H7 (cell line): ENCODE data around the gene ASXL1. TPM values are rescaled to one million over a fixed set of nuclear protein-coding genes. Genes with fewer than 3 reads are reported as not detected.
A peak's percentile ranks its signal among the peaks of the same experiment; 100 is the strongest.
"Not testable (repeated sequence)": the region's sequence is repeated elsewhere in the genome, so short reads cannot be mapped to it uniquely, and the experiment has no call there.

Source experiments
- DNase-seq: peaks from one replicate; pipeline ENCODE4 v3.0.0; 2012
- H3K27me3 ChIP-seq: 2 replicates; pipeline ENCODE4 v1.6.0; 2011; ENCODE audit warnings: mild to moderate bottlenecking, low read length; ENCODE audit not compliant: control insufficient read depth, insufficient read depth
- H3K36me3 ChIP-seq: replicated peaks from 2 replicates; pipeline ENCODE4 v1.5.1; 2011; ENCODE audit warnings: low read length; ENCODE audit not compliant: control insufficient read depth, insufficient read depth
- H3K4me3 ChIP-seq: 2 replicates; pipeline ENCODE4 v1.5.1; 2011; ENCODE audit warnings: low read depth, mild to moderate bottlenecking, control low read depth, low read length, moderate library complexity; ENCODE audit not compliant: insufficient read depth
- total RNA-seq: library from RNA; depleted of rRNA; stranded (reverse); fragments of >200 nt; shearing (Covaris generic); gene quantifications from 2 replicates; pipeline ENCODE4 v1.2.3, GENCODE V29; 2014

ASXL1 gene
- total RNA-seq, 1 experiment from 2014 or later: 14.3 TPM

DNA sequence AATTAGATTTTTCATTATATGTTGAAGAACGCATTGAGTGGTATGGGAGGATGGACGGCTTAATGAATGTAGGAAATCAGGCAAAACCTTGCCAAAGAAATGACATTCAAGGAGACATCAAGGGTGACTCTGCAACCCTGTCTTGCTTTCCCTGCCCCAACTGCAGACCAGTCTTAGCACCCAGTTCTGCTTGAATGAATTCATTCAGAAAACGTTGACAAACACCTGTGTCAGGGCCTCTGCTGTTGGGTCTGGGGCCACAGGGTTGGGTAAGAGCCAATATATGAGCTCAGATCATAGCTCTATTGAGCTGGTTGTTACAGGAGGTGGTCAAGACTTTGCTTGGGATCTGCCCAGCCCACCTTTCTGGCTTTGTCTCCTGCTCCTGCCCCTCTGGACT lies 7.7 kb upstream of the ASXL1 start:
- H3K4me3 ChIP-seq: no peak overlapping the region
- H3K36me3 ChIP-seq: no peaks in the 10 kb centered on the region
- H3K27me3 ChIP-seq: no peaks in the 10 kb centered on the region
- no peak for DNase-seq

DNA sequence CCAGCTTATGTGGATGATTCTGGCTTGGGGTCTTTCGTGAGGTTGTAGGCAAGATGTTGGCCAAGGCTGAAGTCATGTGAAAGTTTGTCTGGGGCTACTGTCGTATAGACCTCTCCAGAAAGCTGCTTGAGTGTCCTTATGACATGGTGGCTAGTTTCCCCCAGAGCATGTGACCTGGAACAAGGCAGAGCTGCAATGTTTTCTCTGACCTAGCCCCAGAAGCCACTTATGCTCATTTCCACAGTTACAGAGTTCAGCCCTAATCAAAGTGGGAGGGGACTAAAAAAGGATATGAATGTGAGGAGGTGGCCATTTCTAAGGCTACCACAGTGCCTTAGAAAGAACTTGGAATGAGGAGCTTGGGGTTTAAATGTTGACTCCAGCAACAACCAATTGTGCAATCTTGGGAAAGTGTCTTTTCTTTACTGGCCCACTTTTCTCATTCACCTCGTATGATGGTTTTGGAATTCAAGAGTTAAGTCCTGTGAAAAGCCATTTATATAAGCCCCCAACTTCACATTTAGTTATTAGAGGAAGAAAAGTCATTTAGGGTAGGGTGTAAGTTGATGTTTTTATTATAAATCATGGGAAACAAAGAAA lies 5.9 kb upstream of the ASXL1 start:
- H3K27me3 ChIP-seq: no peaks in the 10 kb centered on the region; the same call in 1 of the 2 replicates
- no peak for DNase-seq
- no peaks in the 10 kb centered on the region for H3K36me3 ChIP-seq

DNA sequence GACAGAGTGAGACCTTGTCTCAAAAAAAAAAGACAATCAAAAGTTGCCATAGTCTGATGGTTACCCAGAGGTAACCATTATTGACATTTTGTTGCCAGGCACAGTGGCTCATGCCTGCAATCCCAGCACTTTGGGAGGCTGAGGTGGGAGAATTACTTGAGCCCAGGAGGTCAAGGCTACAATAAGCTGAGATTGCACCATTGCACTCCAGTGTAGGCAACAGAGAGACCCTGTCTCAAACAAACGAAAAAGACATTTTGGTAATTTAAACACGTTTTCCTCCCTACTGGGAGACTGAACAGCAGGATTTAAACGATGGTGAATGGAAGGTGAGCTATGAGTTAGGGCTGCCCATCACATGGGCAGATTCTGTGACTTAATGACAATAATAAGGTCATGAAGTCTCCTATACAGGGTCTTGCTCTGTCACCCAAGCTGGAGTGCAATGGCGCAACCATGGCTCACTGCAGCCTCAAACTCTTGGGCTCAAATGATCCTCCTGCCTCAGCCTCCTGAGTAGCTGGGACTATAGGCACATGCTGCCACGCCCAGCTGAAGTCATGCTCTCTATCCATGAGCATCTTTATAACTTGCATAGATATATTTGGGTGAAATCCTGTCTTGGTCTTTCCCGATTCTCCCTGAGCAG lies 4.2 kb upstream of the ASXL1 start:
- DNase-seq: no peak
- Histone ChIP-seq H3K4me3 (no peak overlapping the region), H3K36me3 (no peaks in the 10 kb centered on the region)

More for the DNA sequence above, 5.9 kb upstream of the ASXL1 start:
- H3K4me3 ChIP-seq: no peak overlapping the region

DNA sequence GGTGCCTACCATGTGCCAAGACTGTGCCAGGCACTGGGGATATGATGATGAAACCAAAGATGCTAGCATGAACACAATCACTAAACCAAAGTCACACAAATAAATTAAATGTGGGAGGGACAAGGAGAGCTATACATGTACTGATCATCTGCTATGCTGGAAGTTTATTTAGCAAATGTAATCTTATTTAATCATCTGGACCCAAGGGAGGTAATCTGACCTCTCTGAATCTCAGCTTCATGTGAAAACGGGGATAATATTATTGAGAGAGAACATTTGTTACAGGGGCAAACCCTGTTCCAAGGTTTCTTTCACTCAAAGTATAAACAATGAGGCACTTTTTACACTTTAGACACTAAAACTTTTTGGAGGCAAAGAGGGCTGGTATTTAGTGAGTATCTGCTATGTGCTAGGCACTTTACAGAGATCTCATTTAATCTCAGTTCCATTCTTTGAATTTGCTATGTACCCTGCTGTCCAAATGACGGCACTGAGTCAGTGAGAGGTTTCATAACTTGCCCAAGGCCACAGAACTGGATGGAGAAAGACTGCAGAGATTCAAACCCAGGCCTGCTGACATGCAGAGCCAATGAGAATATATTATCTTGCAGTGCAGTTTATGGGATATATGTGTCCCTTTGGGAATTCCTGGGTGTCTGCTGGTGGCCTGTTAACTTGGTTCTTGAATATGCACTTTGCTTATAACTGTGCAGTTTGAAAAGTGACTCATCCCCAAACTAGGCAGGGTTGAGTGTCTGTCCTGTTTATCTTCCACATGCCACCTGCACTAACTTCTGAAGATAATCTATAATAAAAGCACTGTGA lies 3.3 kb upstream of the ASXL1 start:
- no peak for DNase-seq
- Histone ChIP-seq H3K4me3 (no peak overlapping the region), H3K36me3 (no peaks in the 10 kb centered on the region), H3K27me3 (peaks cover 3% of the 10 kb centered on the region; the same call in 1 of the 2 replicates)

More for the DNA sequence above, 4.2 kb upstream of the ASXL1 start:
- H3K27me3 ChIP-seq: no peaks in the 10 kb centered on the region; the same call in 1 of the 2 replicates

DNA sequence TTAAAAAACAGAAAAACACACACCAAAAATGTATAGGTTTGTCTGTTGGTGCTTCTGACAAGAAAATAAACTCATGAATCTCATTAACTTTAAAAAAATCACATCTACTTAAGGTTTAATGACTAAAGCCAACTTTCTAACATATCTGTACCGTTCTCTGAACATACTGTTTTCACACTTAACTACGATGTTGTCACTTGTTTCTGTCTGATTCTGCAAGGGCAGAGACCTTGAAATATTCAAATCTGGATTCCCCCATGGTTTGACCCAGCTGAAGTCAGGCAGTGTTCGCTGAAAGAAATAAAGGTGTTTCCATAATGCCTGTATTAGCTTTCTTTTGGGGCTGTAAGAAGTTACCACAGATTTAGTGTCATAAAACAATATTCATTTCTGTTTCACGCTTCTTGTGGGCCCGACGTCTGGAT lies 2.7 kb upstream of the ASXL1 start:
- Histone ChIP-seq H3K36me3 (no peaks in the 10 kb centered on the region), H3K27me3 (peaks cover 10% of the 10 kb centered on the region), H3K4me3 (no peak overlapping the region)
- no peak for DNase-seq

DNA sequence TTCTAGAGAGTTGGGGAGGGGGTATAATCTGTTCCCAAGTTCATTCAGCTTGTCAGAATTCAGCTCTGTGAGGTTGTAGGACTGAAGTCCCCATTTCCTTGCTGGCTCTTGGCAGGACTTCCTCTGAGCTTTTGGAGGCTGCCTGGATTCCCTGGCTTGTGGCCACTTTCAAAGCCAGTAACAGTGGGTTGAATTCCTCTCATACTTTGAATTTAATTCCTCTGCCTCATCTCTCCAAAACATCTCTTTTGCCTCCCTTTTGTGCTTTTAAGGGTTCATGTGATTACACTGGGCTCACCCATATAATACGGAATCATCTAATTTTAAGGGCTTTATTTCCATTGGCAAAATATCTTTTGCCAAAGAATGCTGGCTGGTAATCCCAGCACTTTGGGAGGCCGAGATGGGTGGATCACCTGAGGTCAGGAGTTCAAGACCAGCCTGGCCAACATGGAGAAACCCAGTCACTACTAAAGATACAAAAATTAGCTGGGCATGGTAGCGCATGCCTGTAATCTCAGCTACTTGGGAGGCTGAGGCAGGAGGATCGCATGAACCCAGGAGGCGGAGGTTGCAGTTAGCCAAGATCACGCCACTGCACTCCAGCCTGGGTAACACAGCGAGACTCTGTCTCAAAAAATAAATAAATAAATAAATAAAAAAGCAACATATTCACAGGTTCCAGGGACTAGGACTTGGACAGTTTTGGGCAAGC lies 2.1 kb upstream of the ASXL1 start:
- not testable (repeated sequence) for DNase-seq, H3K36me3 ChIP-seq, H3K4me3 ChIP-seq
- H3K27me3 ChIP-seq: peaks cover 15% of the 10 kb centered on the region

DNA sequence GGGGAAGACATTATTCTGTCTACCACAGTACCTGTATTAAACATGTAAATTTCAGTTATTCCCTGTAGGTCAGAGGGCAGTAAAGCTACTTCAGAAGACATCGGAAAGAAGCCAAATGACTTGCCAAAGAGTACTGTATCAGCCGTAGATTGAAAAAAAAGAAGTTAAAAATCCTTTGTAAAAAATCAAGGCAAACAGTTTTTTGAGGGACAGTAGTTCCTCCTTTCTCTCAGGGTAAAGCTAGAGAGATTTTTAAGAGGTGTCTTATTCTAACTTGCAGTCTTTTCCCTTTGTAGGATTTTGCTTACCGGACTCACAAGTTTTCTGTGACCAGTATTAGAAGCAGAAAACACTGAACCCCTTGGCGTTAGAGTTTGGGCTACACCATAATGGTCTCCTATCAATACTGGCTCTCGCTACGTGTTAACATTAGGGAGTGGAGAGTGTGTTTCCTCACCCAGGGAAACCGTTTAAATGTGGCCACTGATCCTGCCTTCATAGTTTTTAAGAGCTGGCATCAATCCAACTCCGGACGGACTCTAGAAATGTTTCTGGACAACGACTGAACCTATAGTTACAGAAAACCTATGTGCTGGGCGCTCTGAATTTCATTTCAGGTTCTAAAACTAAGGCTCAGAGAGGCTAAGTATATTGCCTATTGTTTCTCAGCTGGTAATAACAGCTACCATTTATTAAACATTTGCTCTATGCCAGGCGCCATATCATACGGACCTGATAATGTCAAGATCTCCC lies 1.3 kb upstream of the ASXL1 start:
- Histone ChIP-seq H3K27me3 (peaks cover 17% of the 10 kb centered on the region), H3K4me3 (no peak overlapping the region), H3K36me3 (no peaks in the 10 kb centered on the region)
- DNase-seq: no peak

DNA sequence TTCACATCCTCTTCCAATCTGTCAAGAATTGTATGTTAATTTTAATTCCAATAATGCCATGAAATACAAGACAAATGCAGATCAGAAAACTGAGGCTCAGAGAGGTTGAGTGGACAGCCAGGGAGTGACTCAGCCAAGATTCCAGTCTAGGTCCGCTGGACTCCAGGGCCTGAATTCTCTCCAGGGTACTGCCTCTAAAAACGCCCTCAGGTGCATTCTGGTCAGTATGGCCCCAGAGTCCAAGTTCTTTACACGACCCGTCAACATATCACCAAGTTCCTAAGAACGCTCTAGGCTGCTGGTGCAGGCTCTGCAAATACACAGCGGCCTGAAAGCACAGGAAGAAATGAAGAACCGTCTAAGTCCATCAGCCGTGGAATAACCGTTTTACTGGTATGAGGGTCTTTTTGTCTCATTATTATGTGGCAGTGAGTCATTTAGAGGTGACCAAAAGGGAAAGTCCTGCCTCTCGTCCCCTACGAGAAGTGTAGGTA lies 709 bp upstream of the ASXL1 start:
- DNase-seq: peak; percentile 26
- Histone ChIP-seq H3K36me3 (no peaks in the 10 kb centered on the region), H3K4me3 (peak overlapping the region; percentile 71), H3K27me3 (peaks cover 20% of the 10 kb centered on the region)

DNA sequence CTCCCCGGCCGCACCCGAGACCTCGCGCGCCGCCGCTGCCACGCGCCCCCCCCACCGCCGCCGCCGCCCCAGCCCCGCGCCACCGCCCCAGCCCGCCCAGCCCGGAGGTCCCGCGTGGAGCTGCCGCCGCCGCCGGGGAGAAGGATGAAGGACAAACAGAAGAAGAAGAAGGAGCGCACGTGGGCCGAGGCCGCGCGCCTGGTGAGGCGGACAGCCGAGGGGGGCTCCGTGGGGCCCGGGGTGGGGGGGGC lies 426 bp downstream of the ASXL1 start:
- Histone ChIP-seq H3K36me3 (no peaks in the 10 kb centered on the region), H3K27me3 (peaks cover 20% of the 10 kb centered on the region), H3K4me3 (peak overlapping the region; percentile 71)
- DNase-seq: no peak

DNA sequence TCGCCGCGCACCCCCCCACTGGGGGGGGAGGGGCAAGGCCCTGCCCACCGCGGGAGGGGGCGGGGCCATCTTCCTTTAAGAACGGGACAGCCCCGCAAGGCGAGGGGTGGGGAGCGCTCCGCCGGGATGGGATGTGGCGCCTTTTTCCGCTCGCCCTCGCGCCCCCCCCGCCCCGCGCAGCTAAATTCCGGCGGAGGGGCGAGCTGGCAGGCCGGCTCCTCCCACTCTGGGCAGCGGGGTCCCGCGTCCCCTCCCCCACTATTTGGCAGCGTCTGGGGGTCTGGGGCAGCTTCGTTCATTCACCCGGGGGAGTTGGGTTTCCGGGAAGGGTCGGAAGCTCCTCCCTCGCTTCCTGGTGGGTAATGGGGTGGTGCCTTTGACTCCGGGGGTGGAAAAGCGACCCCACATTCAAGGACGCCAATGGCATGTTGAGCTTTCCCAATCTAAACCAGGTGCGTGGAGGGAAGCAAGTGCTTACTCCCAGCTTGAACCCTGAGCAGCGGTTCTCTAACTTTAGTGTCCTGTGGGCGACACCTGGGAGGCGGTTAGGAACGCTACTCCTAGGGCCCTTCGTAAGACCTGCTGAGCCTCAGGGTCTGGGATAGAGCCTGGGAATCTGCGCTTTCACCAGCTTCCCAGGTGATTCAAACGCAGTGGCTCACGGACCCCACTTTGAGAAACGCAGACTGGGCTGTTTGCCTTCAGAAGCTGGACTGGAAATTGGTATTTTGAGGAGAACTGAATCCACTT lies 927 bp downstream of the ASXL1 start:
- Histone ChIP-seq H3K27me3 (peaks cover 21% of the 10 kb centered on the region), H3K4me3 (peak overlapping the region; percentile 71), H3K36me3 (no peaks in the 10 kb centered on the region)
- DNase-seq: peak; percentile 95

DNA sequence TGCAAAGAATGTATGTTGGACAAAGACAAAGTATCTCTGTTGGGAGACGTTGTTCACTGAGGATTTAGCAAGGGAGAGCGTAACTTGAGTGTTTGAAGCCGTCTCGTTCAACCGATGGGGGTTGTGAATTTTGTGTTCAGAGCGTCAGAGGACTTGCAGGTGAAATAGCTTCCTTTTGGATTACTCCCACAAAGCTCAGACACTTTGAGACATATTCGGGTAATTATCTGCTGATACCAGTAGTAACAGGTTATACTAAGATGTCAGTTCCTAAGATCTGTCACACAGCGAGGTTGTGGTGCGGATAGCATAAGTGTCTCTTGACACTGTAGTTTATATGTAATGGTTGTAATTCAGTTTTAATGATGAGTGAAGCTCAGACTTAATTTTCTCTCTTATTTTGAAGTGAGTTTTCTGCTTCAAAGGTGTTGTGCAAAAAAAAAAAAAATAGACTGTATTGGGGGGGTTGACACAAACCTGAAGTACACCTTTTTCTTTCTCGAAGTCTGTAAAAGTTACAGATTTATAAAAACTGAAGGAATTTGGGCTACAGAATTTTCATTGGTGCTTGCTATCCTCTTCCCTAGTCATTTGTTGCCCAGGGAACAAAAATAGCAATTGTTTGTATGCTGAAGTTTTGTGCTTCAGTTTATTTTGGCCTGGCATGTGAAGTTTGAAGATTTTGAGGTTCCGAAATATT lies 1.7 kb downstream of the ASXL1 start:
- Histone ChIP-seq H3K36me3 (no peaks in the 10 kb centered on the region), H3K4me3 (peak overlapping the region; percentile 71), H3K27me3 (peaks cover 21% of the 10 kb centered on the region)
- no peak for DNase-seq

DNA sequence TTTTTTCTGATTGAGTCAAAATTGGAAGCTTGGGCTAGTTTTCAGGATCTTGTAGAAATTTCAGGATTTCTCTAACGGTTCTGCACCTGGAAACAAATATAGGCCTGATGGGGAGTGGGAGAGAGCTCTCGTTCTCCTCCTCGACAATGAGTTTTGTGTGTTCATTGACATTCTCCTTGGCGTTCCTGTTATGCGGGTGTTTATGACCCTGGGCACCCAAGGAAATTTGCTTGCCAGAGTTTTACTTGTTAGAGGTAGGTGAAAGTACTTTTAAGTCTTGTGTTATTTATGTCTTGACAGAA lies 2.2 kb downstream of the ASXL1 start:
- Histone ChIP-seq H3K27me3 (peaks cover 21% of the 10 kb centered on the region), H3K4me3 (no peak overlapping the region), H3K36me3 (no peaks in the 10 kb centered on the region)
- no peak for DNase-seq

DNA sequence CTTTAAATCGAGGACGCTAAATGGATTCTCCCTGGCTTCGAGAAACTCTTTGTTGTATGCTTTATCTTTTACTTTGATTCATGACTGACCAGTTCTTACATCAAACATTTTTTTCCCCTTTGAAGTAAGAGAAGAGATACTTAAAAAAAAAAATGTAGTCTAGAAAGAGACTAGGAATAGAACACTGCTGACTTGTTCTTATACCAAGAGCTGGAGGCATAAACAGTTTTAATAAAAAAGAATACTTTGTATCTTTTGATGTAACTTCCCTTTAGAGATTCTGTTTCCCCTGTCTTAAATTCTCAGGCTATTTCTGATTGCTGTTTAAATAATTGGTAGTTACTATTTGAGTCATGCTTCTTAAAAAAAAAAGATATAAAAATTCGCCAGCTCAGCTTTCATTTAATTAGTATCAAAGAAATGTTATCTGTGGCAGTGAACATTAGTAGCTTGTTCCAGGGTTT lies 4.8 kb downstream of the ASXL1 start:
- peaks cover 21% of the 10 kb centered on the region for H3K27me3 ChIP-seq
- no peak overlapping the region for H3K4me3 ChIP-seq
- H3K36me3 ChIP-seq: no peaks in the 10 kb centered on the region
- DNase-seq: no peak
